HG03066 (cell line): ENCODE results near the gene LEKR1.
"Not testable (repeated sequence)": the region's sequence is repeated elsewhere in the genome, so short reads cannot be mapped to it uniquely, and the experiment has no call there.

ENCODE experiments used
- ATAC-seq: cut with Tn5 transposase; IDR thresholded peaks from one replicate; pipeline ENCODE4 v1.9.1; 2021; ENCODE audit warnings: low read depth; ENCODE audit not compliant: unreplicated experiment

LEKR1 gene

DNA sequence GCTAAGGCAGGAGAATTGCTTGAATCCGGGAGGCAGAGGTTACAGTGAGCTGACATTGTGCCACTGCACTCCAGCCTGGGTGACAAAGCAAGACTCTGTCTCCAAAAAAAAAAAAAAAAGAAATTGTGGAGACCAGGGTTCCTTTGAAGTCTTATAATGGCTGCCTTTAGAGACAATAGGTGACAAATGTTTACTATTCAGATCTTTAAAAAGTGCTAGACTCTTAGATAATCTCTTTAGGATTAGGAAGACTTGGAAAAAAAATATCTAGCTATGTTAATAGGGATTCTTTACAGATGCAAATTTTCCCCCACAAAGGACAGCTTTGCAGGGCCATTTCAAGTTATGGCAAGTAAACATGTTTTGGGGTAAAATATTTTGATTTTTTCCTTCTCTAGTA is 71.7 kb downstream of the LEKR1 start:
- ATAC-seq = not testable (repeated sequence)

DNA sequence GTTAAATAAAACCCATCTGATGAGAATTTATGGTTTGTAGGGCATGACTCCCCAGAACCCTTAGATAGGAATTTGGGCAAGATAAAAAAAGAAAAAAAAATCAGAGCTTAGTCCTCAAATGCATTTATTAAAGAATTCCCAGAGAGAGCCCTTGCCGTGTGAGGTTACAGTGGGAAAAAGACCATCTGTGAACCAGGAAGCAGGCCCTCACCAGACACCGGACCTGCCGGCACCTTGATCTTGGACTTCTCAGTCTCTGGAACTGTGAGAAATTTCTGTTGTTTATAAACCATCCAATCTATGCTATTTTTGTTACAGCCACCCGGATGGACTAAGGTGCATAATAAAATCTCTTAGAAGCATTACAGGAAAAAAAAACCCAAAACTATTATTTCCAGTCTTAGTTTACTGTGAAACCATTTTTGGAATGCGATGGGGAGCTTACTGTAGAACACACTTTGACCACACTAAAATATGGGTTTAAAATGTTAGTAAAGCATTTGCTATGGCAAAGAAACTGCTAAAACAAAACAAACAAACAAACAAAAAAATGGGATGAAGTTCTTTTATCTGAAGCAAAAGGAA is 72.2 kb downstream of the LEKR1 start:
- no peak for ATAC-seq

GRCh38 chr3:156899951-156900350 is 73.8 kb downstream of the LEKR1 start:
- ATAC-seq = no peak

GRCh38 chr3:156902916-156903315 is 76.8 kb downstream of the LEKR1 start:
- no peak for ATAC-seq

DNA sequence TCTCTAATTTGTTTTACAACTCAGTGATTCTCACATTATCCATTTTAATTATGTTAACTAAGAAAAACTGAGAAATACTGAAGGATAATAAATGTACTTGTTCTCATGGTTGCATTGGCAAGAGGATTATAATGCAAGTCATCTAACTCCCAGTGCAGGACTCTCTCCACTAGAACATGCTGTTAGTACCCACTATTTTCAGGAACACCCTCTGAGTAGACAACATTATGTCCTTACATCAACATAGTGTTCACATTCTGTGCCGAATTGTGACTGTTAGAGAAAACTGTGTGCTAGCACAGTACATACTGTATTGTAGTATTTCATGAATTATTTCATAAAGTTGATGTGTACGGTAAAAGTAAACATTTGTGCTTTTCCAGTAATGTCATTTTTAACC is 80.1 kb downstream of the LEKR1 start:
- ATAC-seq = no peak

DNA sequence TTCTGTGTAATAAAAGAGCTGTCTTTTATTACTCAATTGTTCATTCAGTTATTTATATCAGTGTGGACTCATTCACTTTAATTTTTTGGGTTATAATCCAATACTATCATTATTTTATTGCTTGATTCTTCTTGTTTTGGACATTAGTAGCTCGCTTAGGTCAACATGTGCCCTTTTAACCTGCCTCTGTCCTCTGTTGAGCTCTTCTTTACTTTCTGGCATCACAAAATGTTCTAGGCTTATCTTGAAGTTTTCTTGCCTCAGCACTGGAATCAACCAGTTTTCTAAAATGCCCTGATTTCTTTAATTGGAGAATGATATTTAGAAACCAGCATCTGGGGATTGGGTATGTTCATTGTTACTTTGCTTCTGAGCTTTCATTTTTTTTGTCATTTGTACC is 82.2 kb downstream of the LEKR1 start:
- ATAC-seq = no peak

GRCh38 chr3:156910022-156910421 is 83.9 kb downstream of the LEKR1 start:
- ATAC-seq = no peak

- not testable (repeated sequence) for ATAC-seq
Measured at GRCh38 chr3:156910831-156911230, 84.7 kb downstream of the LEKR1 start.

GRCh38 chr3:156914300-156914699 is 88.1 kb downstream of the LEKR1 start:
- not testable (repeated sequence) for ATAC-seq

DNA sequence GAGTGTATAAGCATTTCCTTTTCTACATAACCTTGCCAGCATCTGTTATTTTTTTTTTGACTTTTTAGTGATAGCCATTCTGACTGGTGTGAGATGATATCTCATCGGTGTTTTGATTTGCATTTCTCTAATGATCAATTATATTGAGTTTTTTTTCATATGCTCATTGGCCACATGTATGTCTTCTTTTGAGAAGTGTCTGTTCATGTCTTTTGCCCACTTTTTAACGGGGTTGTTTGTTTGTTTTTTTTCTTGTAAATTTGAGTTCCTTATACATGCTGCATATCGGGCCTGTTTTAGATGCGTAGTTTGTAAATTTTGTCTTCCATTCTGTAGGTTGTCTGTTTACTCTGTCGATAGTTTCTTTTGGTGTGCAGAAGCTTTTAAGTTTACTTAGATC is 89.2 kb downstream of the LEKR1 start:
- ATAC-seq = no peak

DNA sequence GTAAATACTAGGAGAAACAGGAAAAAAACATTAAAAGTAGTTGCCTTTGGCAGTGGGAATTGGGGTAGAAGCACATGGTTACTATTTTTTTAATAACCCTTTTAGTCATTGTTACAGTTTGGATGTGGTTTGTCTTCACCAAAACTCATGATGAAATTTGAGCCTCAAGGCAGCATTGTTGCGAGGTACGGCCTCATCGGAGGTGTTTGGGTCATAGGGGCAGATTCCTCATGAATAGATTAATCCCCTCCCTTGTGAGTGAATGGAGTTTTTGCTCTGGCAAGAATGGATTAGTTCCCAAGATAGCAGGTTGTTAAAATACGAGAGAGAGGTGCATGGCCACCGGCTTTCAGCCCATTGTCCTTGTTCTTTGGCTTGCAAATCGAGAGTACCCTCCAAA is 92.6 kb downstream of the LEKR1 start:
- no peak for ATAC-seq

DNA sequence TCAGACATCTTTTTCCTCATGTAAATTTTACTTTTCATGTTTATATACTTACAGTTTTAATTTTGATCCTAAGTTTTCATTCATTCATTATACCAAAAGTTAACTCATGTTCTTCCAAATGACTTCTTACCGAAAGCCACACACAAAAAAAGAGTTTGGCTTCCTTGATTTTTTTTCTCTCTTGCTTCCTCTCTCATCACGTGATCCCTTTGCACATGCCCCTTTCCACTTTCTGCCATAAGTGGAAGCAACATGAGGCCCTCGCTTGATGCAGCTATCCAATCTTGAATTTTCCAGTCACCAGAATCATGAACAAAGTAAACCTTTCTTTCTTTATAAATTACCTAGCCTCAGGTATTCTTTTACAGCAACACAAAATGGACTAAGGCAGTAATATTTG is 93.7 kb downstream of the LEKR1 start:
- ATAC-seq = no peak

- no peak for ATAC-seq
Measured at GRCh38 chr3:156920399-156920798, 94.2 kb downstream of the LEKR1 start.

DNA sequence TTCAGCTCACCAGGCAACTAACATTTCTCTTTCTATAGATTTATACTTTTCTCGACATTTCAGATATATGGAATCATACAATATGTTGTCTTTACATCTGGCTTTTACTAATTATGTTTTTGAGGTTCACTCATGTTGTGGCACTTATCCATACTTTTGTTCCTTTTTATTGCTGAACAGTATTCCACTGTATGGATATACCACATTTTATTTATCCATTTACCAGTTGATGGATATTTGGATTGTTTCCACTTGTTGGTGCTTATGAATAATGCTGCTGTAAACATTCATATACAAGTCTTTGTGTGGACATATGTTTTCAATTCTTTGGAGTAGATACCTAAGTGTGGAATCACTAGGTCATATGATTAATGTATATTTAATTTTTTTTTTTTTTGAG is 97.2 kb downstream of the LEKR1 start:
- no peak for ATAC-seq

- no peak for ATAC-seq
Measured at GRCh38 chr3:156938724-156939123, 112.6 kb downstream of the LEKR1 start.

DNA sequence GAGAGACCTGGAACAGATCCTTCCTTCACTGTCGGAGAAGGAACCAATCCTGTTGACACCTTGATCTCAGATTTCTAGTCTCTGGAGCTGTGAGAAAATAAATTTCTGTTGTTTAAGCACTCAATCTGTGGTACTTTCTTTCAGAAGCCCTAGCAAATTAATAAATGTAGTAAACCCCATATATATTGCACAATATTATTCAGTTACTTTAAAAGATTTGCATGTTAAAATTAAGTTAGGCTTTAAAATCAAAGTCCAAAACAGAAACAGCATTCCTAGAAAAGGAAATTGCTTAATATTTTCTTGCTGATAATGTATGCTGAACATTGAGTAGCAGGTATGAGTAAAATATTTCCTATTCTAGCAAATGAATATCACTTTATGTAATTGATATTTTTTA is 113.2 kb downstream of the LEKR1 start:
- ATAC-seq = no peak

- no peak for ATAC-seq
Measured at GRCh38 chr3:156941311-156941710, 115.2 kb downstream of the LEKR1 start.

DNA sequence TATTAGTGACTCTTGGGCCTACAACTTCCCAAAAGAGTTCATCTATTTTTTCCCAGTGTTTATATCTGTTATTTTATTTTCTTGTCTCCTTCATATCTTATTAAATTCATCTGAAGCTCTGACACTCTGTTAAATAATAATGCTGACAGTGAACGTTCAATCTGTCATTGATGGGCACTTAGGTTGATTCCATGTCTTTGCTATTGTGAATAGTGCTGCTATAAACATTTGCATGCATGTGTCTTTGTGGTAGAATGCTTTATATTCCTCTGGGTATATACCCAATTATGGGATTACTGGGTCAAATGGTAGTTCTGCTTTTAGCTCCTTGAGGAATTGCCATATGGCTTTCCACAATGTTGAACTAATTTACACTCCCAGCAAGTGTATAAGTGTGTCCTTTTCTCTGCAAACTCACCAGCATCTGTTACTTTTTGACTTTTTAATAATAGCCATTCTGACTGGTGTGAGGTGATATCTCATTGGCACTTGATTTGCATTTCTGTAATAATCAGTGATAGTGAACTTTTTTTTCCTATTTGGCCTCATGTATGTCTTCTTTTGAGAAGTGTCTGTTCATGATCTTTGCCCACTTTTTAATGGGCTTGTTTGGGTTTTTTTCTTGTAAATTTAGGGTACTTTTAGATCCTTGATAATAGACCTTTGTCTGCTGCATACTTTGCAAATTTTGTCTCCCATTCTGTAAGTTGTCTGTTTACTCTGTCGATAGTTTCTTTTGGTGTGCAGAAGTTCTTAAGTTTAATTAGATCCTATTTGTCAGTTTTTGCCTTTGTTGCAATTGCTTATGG is 122.5 kb downstream of the LEKR1 start:
- ATAC-seq = no peak

GRCh38 chr3:156952011-156952410 is 125.9 kb downstream of the LEKR1 start:
- ATAC-seq = no peak

- peak; percentile 100 for ATAC-seq
Measured at GRCh38 chr3:156957715-156958114, 131.6 kb downstream of the LEKR1 start.

- no peak for ATAC-seq
Measured at GRCh38 chr3:156963096-156963495, 136.9 kb downstream of the LEKR1 start.

GRCh38 chr3:156964577-156964976 is 138.4 kb downstream of the LEKR1 start:
- ATAC-seq = no peak
